ENCODE measurements around the gene FBL.
A peak's percentile ranks its signal among the peaks of the same experiment; 100 is the strongest.

The FBL gene

DNA sequence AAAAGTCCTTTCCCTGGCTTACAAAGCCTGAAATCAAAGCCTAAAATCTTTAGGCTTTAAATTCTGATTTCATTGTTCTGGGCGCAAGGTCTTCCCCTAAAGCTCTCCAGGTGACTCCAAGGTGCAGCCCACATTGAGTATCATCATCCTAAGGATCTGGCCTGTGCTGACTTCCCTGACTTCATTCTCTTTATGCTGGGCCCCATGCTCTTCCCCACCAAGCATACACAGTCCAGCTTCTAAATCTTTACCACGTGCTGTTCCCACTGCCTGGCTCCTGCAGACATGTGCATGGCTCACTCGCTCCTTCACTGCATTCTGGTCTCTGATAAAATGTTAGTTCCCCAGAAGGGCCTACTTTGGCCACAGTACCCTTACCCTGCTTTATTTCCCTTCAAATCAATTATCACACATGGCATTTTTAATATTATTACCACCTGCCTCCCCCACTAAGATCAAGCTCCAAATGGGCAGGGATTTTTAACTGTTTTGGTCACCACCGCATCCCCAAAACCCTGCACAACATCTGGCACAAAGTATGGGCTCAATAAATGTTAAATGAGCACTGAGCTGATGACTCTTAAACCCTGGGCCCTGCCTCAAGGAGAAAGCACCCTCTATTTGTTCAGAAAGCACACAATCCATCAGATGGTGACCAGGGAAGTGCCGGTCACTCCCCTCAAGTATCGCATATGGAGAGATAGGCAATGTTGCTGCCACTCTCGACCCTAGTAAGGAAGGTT is 3.3 kb downstream of the FBL start:
- DNase-seq (ENCODE audit: low spot score): no peak

DNA sequence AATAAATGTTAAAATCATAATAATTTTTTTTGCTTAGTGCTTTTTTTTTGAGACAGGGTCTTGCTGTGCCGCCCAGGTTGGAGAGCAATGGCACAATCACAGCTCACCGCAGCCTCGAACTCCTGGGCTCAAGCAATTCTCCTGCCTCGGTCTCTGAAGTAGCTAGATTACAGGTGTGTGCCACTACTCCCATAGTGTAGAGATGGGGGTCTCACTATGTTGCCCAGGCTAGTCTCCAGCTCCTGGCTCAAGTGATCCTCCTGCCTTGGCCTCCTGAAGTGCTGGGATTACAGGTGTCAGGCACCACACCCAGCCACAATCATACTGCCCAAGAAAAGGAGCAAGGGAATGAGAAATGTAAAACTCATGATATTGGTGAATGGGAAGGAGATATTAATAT is 5.1 kb downstream of the FBL start:
- DNase-seq (ENCODE audit: low spot score): no peak

DNA sequence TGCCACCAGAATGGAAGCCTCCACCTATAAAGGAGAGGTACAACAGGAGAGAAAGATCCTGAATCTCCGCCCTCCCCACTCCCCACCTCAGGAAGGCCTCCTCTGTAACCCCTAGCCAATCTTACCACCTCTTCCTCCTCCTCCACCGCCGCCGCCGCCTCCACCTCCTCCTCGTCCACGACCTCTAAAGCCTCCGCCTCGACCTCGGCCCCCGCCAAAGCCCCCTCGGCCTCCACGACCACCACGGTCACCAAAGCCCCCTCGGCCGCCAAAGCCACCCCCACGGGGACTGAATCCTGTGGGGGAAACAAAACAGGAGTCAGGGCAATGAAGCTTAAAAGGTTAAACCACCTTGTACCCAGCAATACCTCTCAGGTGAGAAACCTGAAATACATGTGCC is 5.7 kb downstream of the FBL start:
- DNase-seq (ENCODE audit: low spot score): no peak

DNA sequence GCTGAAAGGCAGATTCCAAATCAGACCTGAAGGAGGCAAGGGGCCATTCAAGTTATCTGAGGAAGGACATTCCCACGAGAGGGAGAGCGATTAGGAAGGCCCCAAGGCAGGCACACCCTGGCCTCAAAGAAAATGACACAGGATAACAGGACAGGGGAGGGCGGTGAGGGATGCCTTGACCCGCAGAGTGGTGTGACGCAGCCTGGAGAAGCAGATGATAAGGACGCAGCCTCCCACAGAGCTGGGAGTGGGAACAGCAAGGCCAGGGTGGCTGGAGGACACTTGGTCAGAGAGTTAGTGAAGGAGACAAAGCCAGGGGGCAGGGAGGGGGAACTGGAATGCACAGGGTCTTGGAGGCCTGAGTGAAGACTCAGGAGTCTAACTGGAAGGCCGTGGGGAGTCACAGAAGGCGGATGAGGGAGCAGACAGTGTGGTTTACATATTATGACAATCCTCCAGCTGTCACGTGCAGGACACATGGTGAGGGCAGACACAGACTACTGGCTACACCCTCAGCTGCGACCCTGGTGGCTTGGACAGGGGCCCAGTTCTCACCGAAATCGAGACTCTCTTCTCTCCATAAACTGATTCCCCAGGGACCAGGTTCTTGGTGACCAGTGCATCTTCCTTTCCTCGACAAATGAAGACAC is 6.4 kb downstream of the FBL start:
- DNase-seq (ENCODE audit: low spot score): no peak

DNA sequence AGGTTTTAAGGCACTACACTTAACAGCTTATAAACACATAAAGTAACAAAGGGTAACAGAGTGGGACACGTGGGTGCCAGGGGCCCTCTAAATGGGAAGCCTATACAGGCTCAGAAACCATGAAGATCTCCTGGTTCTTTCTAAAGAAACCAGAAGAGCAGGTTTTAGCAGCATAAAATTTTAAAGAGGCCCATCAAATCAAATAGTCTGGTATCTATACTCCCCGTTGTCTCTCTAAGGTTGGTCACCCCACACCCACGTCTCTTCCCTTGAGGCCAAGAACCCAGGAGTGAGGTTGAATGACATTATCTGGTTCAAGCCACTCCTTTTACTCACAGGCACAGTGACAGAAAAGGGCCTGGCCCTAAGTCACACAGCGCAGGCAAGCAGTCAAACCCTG is 7.6 kb downstream of the FBL start:
- no peak for DNase-seq (ENCODE audit: low spot score)

DNA sequence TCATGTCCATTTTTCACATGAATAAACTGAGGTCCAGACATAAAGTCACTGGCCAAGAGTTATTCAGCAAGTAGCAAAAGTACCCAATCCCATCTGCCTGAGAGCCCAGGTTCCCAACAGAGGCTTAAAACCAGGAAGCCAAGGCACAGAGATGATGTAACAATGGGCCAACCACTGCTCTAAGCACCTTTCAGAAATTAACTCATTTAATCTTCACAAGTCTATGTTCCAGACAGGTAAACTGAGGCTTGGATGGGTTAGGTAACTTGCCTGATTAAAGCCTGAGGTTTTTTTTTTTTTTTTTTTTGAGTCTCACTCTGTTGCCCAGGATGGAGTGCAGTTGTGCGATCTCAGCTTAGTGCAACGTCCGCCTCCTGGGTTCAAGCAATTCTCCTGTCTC is 8.2 kb downstream of the FBL start:
- DNase-seq (ENCODE audit: low spot score): no peak

DNA sequence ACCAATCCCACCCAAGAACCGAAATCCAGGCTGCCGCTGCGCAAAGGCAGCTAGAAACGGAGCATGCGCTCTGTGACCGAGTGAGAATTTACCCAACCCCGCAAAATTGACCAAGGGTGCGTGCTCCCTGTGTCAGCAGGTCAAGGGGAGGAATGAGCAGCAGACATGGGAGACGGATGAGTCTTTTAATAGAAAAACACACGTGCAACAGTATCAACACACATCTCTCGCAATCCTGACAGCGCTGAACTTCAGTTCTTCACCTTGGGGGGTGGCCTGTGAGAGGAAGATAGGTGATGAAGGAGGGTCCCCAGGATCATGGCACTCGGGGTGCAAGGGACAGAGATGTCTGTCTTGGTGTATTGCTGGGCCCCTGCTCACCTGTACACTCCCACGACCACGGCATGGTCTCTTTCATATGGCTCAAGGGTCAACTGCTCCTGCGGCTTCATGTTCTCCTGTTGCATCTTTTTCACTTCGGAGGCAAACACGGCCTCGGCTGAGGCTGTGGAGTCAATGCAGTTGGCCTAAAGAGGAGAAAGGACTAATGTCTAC is 11.8 kb downstream of the FBL start:
- DNase-seq (ENCODE audit: low spot score): no peak

DNA sequence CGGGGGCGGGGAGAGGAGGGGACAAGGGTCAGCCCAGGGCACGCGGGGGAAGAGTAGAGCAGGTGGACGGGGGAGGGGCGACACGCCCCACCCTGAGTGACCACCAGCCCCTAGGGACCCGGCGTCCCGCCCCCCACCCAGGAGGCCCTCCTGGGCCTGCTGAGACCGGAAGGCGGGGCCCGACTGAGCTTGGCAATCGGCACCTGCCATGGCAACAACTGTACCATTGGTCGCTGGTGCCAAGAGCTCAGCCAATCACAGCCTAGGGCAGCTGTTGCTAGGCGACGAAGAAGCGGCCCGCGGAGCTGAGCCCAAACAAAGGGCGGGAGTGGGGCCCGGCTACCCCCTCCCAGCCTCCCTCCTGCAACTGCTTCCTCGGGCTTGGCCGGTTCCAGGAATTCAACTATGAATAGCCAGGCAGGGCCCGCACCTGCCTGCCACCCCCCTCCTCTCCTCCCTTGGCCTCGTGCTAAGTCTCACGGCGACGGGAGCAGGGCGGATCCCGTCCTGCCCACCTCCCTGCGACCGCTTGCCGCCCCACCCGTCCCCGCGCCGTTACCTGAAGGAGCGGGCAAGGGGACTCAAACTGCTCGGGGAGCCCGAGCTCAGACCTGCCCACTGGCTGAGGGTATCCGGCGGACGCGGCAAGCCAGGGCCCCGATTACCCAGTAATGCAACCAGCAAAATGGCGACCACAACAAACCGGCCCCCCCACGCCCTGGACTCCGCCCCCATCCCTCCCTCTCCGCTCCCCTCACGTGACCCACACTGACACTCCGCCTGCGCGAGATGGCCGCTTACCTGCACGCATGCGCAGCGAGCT is 12.5 kb downstream of the FBL start, which contains the start of gene DYRK1B:
Gene DYRK1B (minus strand): TSS at position 699 of the 823 bp plus-strand sequence. CDS start 2,295 bp downstream, outside the sequence.
- DNase-seq (ENCODE audit: low spot score): peak; percentile 98

DNA sequence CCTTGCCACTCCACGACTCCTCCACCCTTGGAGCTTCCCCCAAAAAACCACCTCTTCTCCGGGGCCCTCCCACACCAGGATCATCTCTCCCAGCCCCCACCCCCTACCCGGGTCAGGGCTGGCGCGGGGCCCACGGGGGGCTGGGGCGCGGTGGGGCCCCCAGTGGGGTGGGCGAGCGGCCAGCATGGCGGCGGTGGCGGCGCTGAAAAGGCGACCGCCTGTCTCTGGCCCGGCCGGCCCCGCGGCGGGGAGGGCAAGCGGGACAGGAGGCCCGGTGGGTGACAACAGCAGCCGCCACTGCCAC is 13.1 kb downstream of the FBL start:
- peak; percentile 32 for DNase-seq (ENCODE audit: low spot score)

DNA sequence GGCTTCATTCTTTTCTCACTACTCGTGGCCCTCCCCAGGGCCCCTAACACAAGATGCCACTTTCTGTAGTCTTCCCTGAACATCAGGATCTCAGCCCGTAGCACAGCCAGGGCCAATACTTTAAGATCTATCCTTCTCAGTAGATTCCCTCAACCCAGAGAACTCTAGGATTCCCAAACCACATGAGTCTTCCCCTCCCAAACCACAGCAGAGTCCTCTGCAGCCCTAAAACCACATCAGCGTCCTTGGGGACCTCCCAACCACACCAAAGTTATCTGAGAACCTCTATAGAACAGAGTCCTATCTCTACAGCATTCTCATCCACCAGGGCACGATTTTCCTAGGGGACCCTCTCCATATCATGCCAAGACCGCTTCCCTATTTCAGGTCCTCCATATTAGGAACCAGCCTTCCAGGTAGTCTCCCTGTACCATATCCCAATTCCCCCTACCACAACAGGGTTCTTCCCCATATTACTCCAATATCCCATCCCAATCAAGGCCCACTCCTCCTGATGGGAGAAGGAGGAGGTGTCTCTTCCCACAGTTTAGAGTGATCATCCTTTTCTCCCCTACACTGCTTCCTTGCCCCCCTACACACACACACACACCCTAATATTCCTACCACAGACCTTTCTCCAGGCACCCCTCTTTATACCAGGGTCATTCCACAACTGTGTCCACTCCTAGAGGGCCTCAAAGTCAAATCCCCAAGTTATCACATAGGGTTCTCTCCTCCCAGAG is 13.7 kb downstream of the FBL start:
- no peak for DNase-seq (ENCODE audit: low spot score)

DNA sequence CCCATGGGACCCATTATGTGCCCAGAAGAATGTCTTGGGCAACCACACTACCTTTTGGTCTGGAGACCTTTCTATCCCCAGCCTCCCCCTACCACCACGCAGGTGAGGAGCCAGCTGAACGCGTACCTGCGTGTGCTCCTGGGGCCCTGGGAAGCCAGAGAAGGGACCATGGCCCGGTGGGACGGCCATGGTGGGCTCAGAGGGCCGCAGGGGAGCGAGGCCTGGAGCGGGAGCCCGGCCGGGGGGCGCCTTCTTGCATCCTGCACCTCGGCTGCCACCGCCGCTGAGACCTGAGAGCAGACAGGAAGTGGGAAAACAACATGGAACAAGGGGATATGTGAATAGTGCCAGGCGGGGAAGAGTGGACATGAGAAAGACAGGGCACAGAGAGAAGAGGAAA is 14.5 kb downstream of the FBL start:
- no peak for DNase-seq (ENCODE audit: low spot score)

DNA sequence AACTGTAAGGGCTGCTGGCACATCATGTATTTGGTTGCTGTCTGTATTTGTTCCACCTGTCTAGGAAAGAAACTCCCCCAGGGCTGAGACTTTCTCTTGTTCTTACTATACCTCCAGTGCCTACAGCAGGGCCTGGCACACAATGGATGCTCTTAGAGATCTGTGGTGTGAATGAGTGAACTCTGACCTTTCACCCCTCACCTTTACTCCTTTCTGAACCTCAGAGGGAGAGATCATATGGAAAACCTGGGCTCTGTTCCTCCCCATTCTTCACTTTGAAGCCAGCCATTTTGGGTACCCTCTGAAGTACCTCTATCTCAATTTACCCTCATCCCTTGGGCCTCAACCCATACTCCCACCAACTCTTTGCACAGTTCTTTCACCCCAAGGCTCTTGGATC is 15.3 kb downstream of the FBL start:
- DNase-seq (ENCODE audit: low spot score): no peak

DNA sequence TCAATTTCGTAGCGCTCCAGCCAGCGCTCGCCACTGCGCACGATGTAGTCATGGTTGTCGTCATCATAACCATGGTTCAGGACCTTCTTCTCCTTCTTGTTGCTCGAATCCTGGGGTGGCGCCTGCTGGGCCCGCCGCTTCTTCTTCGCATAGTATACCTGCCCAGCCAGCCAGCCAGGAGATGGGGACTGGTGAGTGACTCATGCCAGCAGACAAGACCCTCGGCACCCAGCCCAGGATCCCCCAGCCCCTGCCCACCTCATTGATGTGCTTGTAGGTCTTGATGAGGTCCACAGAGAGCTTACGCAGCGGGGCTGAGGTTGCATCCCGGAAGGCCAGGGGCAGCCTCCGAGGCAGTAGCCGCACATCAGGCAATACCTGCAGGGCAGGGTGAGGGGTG is 15.8 kb downstream of the FBL start:
- DNase-seq (ENCODE audit: low spot score): no peak

DNA sequence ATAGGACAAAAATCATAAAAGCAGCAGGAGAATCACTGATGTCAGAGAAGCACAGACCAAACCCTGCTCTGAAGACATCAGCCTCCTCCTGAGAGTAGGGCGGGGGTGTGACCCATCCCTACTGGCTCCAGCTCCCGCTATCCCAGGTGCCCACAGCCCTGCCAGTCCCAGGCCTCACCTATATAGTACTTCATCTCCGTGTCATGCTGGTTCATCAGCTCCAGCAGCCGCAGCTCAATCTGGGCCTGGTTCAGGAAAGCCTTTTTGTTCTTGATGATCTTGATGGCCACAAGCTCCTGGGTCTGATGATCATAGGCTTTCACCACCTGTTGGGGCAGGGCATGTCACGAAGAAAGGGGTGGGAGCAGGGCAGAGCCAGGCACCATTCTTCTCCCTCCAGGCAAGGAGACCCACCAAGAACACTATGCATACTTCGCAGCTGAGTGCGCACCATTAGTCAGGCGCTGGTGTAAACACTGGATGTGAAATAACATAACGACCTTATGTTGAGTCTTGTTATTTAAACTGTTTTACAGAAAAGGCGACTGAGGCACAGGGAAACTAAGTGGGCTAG is 16.4 kb downstream of the FBL start:
- no peak for DNase-seq (ENCODE audit: low spot score)

DNA sequence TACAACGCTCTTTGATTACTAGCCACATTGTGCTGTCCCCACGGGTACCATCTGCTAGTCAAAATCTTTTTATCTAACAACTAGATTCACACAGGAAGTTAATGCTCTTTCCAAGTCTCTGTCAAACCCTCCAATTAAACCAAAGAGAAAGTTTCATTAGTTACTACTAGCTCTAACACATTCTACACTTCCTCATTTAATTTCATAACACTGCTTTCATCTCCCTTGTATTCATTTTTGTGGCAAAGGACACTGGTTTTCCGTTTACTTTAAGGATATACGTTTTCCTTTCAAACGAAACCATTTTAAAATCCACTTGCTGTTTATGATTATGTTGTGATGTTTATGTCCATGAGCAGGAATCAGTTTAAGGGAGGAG is 17.5 kb downstream of the FBL start:
- DNase-seq (ENCODE audit: low spot score): no peak

DNA sequence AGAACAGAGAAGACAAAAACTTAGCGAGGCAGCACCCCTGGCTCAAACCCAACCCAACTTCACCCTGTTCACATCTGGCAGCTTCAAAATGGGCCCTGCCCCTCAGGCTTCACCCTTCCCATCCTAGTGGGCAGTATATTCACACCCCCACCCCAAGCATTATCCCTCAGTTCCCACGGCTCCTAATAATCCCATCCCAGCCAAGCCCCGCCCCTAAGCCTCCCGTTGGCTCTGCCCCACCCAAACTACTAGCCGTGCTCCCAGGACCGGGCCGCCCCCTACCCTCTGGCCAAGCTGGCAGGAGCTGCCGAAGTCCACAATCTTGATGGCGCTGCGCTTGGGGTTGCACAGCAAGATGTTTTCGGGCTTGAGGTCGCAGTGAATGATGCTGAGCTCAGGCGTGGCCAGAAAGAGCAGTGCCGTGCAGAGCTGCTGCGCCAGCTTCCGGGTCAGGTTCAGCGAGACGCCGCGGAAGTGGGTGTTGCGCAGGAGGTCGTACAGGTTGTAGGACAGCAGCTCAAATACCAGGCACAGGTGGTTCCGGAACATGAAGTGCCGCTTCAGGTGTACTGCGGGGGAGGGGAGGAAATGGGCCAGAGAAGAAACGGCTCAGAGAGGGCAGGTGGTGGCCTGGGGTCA is 18.0 kb downstream of the FBL start:
- DNase-seq (ENCODE audit: low spot score): no peak

DNA sequence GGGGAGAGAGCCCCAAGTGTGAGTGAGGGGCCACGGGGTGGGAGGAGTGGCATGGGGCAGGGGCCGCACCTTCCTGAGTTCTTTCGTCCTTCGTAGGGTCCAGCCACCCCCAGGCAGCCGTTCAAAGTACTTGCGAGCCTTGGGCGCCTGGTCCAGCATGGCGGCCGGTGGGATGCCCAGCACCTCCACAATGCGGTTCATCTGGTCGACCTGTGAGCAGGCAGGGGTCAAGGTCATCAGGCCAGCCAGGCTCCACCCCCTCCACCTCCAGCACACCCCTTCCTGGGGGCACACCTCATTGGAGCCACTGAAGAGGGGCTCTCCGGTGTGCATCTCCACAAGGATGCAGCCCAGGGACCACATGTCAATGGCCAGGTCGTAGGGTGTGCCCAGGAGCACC is 19.0 kb downstream of the FBL start:
- no peak for DNase-seq (ENCODE audit: low spot score)

DNA sequence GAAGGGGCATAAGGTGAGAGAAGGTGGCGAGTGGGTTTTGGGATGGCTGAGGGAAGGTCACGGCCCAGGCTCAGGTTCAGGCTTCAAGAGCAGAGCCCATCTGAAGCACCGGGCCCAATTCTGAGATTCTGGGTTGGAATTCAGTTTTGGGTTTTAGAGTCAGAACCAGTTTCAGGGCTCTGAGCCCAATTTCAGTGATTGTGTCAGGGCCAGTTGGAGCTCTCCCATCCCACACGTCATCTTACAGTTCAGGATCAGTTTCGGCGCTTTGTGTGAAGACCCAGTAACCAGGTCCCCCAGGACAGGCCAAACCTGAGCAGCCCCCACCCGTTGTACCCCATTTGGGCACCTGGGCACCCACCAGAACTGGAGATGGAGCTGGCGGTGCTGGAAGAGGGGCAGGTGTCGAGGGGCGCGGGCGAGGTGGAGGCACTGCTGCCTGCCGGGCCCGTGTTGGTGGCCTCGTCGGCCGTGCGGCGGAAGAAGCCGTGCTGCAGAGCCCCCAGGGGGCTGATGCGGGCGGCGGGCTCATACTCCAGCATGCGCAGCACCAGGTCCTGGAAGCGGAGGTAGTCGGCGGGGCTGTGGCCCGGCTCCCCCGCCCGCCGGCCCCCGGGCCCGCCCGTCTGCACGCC is 19.8 kb downstream of the FBL start:
- no peak for DNase-seq (ENCODE audit: low spot score)

DNA sequence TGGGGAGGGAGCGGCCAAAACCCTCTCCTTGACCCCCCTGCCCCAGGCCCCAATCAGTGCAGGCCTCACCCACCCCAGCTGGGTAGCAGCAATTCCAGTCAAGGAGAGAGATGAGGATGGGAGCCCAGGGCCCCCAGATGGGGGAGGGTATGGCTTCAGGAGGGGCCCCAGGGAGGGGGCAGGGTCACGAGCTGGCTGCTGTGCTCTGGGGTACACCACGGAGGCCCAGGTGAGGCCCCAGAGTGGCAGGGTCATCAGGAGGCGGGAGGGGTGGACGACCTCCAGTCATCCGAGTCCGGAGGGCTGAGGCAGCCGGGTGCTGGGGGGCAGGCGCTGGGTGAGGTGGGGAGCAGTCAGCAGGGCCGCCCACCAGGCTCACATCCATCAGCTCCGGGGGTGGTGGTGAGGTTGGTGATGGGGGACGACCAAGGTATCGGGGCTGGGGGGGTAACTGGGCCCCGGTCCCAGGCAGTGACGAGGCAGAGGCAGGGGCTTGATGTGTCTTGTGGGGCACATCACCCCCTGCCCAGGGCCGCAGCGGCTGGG is 20.6 kb downstream of the FBL start:
- DNase-seq (ENCODE audit: low spot score): no peak

DNA sequence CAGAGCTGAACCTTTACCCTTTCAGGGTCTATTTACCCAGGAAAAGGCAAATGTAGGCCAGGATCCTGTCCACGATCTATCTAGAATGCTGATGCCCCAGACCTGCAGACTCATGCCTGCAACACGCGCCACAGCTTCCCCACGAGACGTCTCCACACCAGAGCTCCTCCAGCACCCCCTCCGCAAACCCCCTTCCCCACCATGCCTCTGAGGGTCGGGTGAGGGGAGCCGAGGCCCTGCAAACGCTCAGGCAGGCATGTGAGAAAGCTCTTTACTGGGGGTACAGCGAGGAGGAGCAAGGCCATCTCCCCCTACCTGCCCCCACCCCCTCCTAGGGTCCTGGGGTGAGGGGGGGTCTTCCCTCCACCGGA is 21.1 kb downstream of the FBL start:
- no peak for DNase-seq (ENCODE audit: low spot score)
